Measurements from ENCODE around the gene PCDHGB6.
"Not testable (repeated sequence)": the region's sequence is repeated elsewhere in the genome, so short reads cannot be mapped to it uniquely, and the experiment has no call there.

Gene PCDHGB6

GRCh38 chr5:141407790-141408505 is at the start of gene PCDHGB6:
TSS of gene PCDHGB6 (plus strand) at chr5:141408021. CDS start at chr5:141408203, 182 bp downstream.
- not testable (repeated sequence) for DNase-seq

GRCh38 chr5:141359790-141360426 is 47.9 kb upstream of the PCDHGB6 start, which contains the start of gene PCDHGB2:
TSS of gene PCDHGB2 (plus strand) at chr5:141359994. CDS start at chr5:141360136, 142 bp downstream.
- peak in 1 of 3 experiments; percentile 1 for DNase-seq

GRCh38 chr5:141360685-141361084 is 47.1 kb upstream of the PCDHGB6 start:
- no peak for DNase-seq

- no peak for DNase-seq
Measured at GRCh38 chr5:141362719-141363118, 45.1 kb upstream of the PCDHGB6 start.

GRCh38 chr5:141363952-141364660 is 43.7 kb upstream of the PCDHGB6 start, which contains the start of gene PCDHGA5:
TSS of gene PCDHGA5 (plus strand) at chr5:141364162. CDS start at chr5:141364331, 169 bp downstream.
- no peak for DNase-seq

GRCh38 chr5:141366016-141366896 is 41.6 kb upstream of the PCDHGB6 start:
- no peak for DNase-seq

- DNase-seq, result no peak
Measured at GRCh38 chr5:141369994-141370848, 37.6 kb upstream of the PCDHGB6 start, which contains the start of gene PCDHGB3. TSS of gene PCDHGB3 (plus strand) at chr5:141370242. CDS start at chr5:141370395, 153 bp downstream.

GRCh38 chr5:141371572-141372475 is 36.0 kb upstream of the PCDHGB6 start:
- DNase-seq, result no peak

- DNase-seq, result peak in 1 of 3 experiments; percentile 0
Measured at GRCh38 chr5:141373673-141374317, 34.0 kb upstream of the PCDHGB6 start, which contains the start of gene PCDHGA6. TSS of gene PCDHGA6 (plus strand) at chr5:141373891. CDS start at chr5:141374084, 193 bp downstream.

- no peak for DNase-seq
Measured at GRCh38 chr5:141374627-141375026, 33.2 kb upstream of the PCDHGB6 start.

GRCh38 chr5:141375444-141376155 is 32.2 kb upstream of the PCDHGB6 start:
- DNase-seq, result not testable (repeated sequence)

- DNase-seq, result no peak
Measured at GRCh38 chr5:141382469-141383294, 25.1 kb upstream of the PCDHGB6 start, which contains the start of gene PCDHGA7. TSS of gene PCDHGA7 (plus strand) at chr5:141382742. CDS start at chr5:141382900, 158 bp downstream.

GRCh38 chr5:141383345-141383744 is 24.5 kb upstream of the PCDHGB6 start:
- no peak for DNase-seq

GRCh38 chr5:141384471-141385267 is 23.2 kb upstream of the PCDHGB6 start:
- DNase-seq, result no peak

- DNase-seq, result not testable (repeated sequence)
Measured at GRCh38 chr5:141387557-141388311, 20.1 kb upstream of the PCDHGB6 start, which contains the start of gene PCDHGB4. TSS of gene PCDHGB4 (plus strand) at chr5:141387698. CDS start at chr5:141387885, 187 bp downstream.

- no peak for DNase-seq
Measured at GRCh38 chr5:141388661-141389060, 19.2 kb upstream of the PCDHGB6 start.

Measured in NCI-H1417 (cell line).